GM12891 (cell line): ENCODE measurements around the gene XAGE1A. TPM values are rescaled to one million over a fixed set of nuclear protein-coding genes. Genes with fewer than 3 reads are reported as not detected.
"Not testable (repeated sequence)": the region's sequence is repeated elsewhere in the genome, so short reads cannot be mapped to it uniquely, and the experiment has no call there.

Experiments used
- DNase-seq: peaks from one replicate; pipeline ENCODE4 v3.0.0; 2011; ENCODE audit warnings: low spot score; ENCODE audit not compliant: insufficient read length
- FAIRE-seq: peaks from 2 replicates; lab custom pipeline; 2011; peaks lifted over from hg19 to GRCh38; lab: Jason Lieb, UNC
- PAX5 ChIP-seq: IDR thresholded peaks from 2 replicates; pipeline ENCODE4 v1.6.1; 2011; ENCODE audit warnings: low read length, moderate library complexity, mild to moderate bottlenecking; ENCODE audit not compliant: insufficient read depth, severe bottlenecking
- POLR2A ChIP-seq: IDR thresholded peaks from 2 replicates; pipeline ENCODE4 v1.6.1; 2011; ENCODE audit warnings: low read depth, low read length, control low read depth
- POLR2AphosphoS5 ChIP-seq: IDR thresholded peaks from 2 replicates; pipeline ENCODE4 v1.6.1; 2011; ENCODE audit warnings: low read depth, low read length, control low read depth
- POU2F2 ChIP-seq: IDR thresholded peaks from 2 replicates; pipeline ENCODE4 v1.6.1; 2011; ENCODE audit warnings: low read depth, mild to moderate bottlenecking, control low read depth, low read length, moderate library complexity
- SPI1 ChIP-seq: IDR thresholded peaks from 2 replicates; pipeline ENCODE4 v1.6.1; 2011; ENCODE audit warnings: low read depth, low read length, control low read depth
- TAF1 ChIP-seq: IDR thresholded peaks from 2 replicates; pipeline ENCODE4 v1.6.1; 2011; ENCODE audit warnings: low read depth, low read length, control low read depth
- polyA plus RNA-seq: library from polyadenylated mRNA; unstranded; fragments of >200 nt; gene quantifications from one replicate; pipeline ENCODE4 v1.2.1, GENCODE V29; 2012; ENCODE audit warnings: low read depth, missing spikeins, inconsistent platforms; ENCODE audit not compliant: missing spikeins

XAGE1A gene
- not detected for polyA plus RNA-seq

- DNase-seq, FAIRE-seq: not testable (repeated sequence)
Observed at GRCh38 chrX:52495545-52496418, at the start of gene XAGE1A. Gene XAGE1A, plus strand, starts transcription at chrX:52495808. Its CDS starts 1,554 bp downstream, at chrX:52497362.

GRCh38 chrX:52452031-52452430 is 43.6 kb upstream of the XAGE1A start:
- not testable (repeated sequence) for DNase-seq, FAIRE-seq

GRCh38 chrX:52471301-52471700 is 24.3 kb upstream of the XAGE1A start:
- DNase-seq, FAIRE-seq: not testable (repeated sequence)

GRCh38 chrX:52496419-52496772 is 788 bp downstream of the XAGE1A start:
- FAIRE-seq, DNase-seq: not testable (repeated sequence)

GRCh38 chrX:52501362-52501761 is 5.8 kb downstream of the XAGE1A start:
- not testable (repeated sequence) for FAIRE-seq, DNase-seq

GRCh38 chrX:52504551-52504950 is 8.9 kb downstream of the XAGE1A start:
- DNase-seq: no peak
- FAIRE-seq: no peak
- TF ChIP-seq POLR2AphosphoS5 (no peak), TAF1 (no peak), POU2F2 (no peak), PAX5 (no peak), SPI1 (no peak), POLR2A (no peak)

- FAIRE-seq: no peak
- TF ChIP-seq POU2F2: no peak
- no peak for TF ChIP-seq TAF1
- TF ChIP-seq POLR2AphosphoS5: no peak
- TF ChIP-seq POLR2A: no peak
- no peak for DNase-seq
Observed at GRCh38 chrX:52507331-52507730, 11.7 kb downstream of the XAGE1A start.

- FAIRE-seq: no peak
- no peak for DNase-seq
- TF ChIP-seq POLR2AphosphoS5: no peak
- no peak for TF ChIP-seq POU2F2
- TF ChIP-seq TAF1: no peak
Observed at GRCh38 chrX:52509916-52510315, 14.3 kb downstream of the XAGE1A start.

- FAIRE-seq, DNase-seq: not testable (repeated sequence)
Observed at GRCh38 chrX:52511126-52511525, 15.5 kb downstream of the XAGE1A start.

GRCh38 chrX:52516110-52516986 is 20.7 kb downstream of the XAGE1A start:
- not testable (repeated sequence) for DNase-seq, FAIRE-seq

GRCh38 chrX:52516987-52517325 is 21.3 kb downstream of the XAGE1A start, which contains the start of gene XAGE1B:
Gene XAGE1B, minus strand, starts transcription at chrX:52517063. Its CDS starts 1,536 bp downstream, at chrX:52515527.
- FAIRE-seq, DNase-seq: not testable (repeated sequence)

- FAIRE-seq, DNase-seq: not testable (repeated sequence)
Observed at GRCh38 chrX:52541051-52541450, 45.4 kb downstream of the XAGE1A start.

GRCh38 chrX:52542311-52542710 is 46.7 kb downstream of the XAGE1A start:
- TF ChIP-seq PAX5: no peak
- no peak for FAIRE-seq

More at GRCh38 chrX:52542311-52542710, 46.7 kb downstream of the XAGE1A start:
- no peak for DNase-seq
